ENCODE data around the gene UBR1.
A peak's percentile ranks its signal among the peaks of the same experiment; 100 is the strongest.

- TF ChIP-seq POLR2A (IDR thresholded peaks at IDR 0.05), result no peak
- peak in 1 of 3 experiments; percentile 15 for TF ChIP-seq CTCF (IDR thresholded peaks at IDR 0.05)
These were observed 27.8 kb upstream of the UBR1 start, which contains the start of gene TMEM62 for GRCh38 chr15:43133430-43134156.
